Fibroblast of the aortic adventitia (primary cell): ENCODE results near the gene CYP26B1. TPM values are rescaled to one million over a fixed set of nuclear protein-coding genes. Genes with fewer than 3 reads are reported as not detected.

Source experiments
- DNase-seq: peaks from one replicate; pipeline ENCODE4 v3.0.0-alpha.2; 2010; ENCODE audit warnings: low read depth
- H3K4me3 ChIP-seq: 2 replicates; pipeline ENCODE4 v1.5.1; 2011; ENCODE audit warnings: low read depth, mild to moderate bottlenecking, control low read depth, low read length, moderate library complexity
- CTCF ChIP-seq: IDR thresholded peaks from 2 replicates; pipeline ENCODE4 v1.5.1; 2011; ENCODE audit warnings: mild to moderate bottlenecking, low read length, control low read depth, inconsistent platforms; ENCODE audit not compliant: insufficient read depth
- total RNA-seq: library from RNA; depleted of rRNA; stranded (reverse); fragments of >200 nt; gene quantifications from 2 replicates; pipeline ENCODE4 v1.2.3, GENCODE V29; 2012; ENCODE audit warnings: low replicate concordance

The CYP26B1 gene
- total RNA-seq, 1 donor = 2.5 TPM

GRCh38 chr2:72138011-72138881 lies 9.4 kb downstream of the CYP26B1 start:
- peak; percentile 1 for TF ChIP-seq CTCF
- H3K4me3 ChIP-seq = no peak overlapping the region
- no peak for DNase-seq

GRCh38 chr2:72137498-72138010 lies 10.1 kb downstream of the CYP26B1 start:
- H3K4me3 ChIP-seq = no peak overlapping the region
- TF ChIP-seq CTCF = peak; percentile 91
- peak; percentile 34 for DNase-seq

- no peak for TF ChIP-seq CTCF
- no peak overlapping the region for H3K4me3 ChIP-seq
- no peak for DNase-seq
Measured at GRCh38 chr2:72136933-72137497, 10.6 kb downstream of the CYP26B1 start.

GRCh38 chr2:72136331-72136730 lies 11.3 kb downstream of the CYP26B1 start:
- DNase-seq = no peak
- H3K4me3 ChIP-seq = no peak overlapping the region
- TF ChIP-seq CTCF = no peak

GRCh38 chr2:72135921-72136320 lies 11.7 kb downstream of the CYP26B1 start:
- H3K4me3 ChIP-seq = no peak overlapping the region
- no peak for TF ChIP-seq CTCF
- no peak for DNase-seq

GRCh38 chr2:72134997-72135800 lies 12.5 kb downstream of the CYP26B1 start:
- H3K4me3 ChIP-seq = no peak overlapping the region
- no peak for TF ChIP-seq CTCF
- DNase-seq = no peak
